Myocyte (in vitro differentiated cells): ENCODE measurements around the gene ZNF550. TPM values are rescaled to one million over a fixed set of nuclear protein-coding genes. Genes with fewer than 3 reads are reported as not detected.
"Not testable (repeated sequence)": the region's sequence is repeated elsewhere in the genome, so short reads cannot be mapped to it uniquely, and the experiment has no call there.

Experiments
- DNase-seq: peaks from one replicate; pipeline ENCODE4 v3.0.0-alpha.2; 2012; ENCODE audit warnings: low read depth
- total RNA-seq: library from RNA; depleted of rRNA; stranded (reverse); fragments of >200 nt; gene quantifications from 2 replicates; pipeline ENCODE4 v1.2.3, GENCODE V29; 2014

Gene ZNF550
- total RNA-seq, 1 donor from 2014 or later, result 9.9 TPM

DNA sequence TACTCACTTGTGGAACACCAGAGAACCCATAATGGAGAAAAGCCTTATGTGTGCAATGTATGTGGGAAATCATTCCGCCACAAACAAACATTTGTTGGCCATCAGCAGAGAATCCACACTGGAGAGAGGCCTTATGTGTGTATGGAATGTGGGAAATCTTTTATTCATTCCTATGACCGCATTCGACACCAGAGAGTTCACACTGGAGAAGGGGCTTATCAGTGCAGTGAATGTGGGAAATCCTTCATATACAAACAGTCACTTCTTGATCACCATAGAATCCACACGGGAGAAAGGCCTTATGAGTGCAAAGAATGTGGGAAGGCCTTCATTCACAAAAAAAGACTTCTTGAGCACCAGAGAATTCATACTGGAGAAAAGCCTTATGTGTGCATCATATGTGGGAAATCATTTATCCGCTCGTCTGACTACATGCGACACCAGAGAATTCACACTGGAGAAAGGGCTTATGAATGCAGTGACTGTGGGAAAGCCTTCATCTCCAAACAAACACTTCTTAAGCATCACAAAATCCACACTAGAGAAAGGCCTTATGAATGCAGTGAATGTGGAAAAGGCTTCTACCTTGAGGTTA is 21.6 kb downstream of the ZNF550 start:
- DNase-seq, result no peak

DNA sequence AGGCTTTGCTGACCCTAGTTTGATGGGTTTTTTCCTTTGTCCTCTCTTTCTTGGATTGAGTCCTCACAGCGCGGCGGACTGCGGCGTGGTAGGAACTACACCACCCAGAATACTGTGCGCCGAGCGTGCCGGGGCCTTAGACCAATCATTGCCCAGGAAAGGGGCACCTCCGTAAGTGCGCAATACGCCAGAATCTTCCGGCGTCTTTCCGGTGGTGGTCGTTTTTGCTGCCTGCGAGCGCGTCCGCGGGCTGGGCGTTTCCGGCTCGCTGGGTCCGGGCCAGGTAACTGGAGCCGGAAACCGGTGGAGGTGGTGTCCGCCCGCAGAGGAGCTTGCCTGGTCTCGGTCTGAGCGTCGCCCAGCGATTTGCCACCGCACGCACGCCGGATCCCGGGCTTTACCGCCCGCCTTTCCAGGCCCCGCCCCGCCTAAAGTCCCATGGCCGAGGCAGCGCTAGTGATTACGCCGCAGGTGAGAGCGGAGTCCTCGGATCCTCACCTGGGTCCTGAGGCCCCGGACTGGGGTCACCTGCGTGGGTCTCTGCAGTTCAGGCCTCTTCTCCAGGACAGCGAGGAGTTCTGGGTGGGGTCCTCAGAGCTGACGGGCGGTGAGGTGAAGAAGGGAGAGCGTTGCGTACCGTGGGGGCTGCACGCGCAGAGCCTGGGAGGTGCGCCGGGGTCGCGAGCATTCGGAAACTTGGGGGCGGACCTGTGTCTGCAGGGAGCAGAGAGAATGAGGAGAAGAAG is 32.4 kb downstream of the ZNF550 start, which contains the start of gene ZNF549:
ZNF549 (plus strand) TSS at position 221 of the 746 bp plus-strand sequence; CDS start at position 439, 218 bp downstream.
- DNase-seq, result peak; percentile 94

DNA sequence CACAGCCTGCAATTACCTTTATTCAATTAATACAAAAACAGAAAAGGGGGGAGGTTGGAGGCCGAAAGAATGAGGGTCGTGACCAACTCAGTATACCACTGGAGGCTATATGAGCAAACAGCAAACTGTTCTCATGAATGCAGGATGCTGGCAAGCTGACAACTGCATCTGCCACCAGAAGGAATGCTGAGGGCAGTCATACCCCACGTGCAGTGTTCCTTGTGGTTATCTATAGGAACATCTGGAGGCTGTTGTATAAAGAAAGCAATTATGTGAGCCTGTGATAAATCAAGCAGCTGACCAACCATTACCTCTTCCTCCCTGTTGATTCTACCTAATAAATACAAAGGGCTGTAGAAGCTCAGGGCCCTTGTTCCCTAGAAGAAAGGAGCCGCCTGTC is 41.6 kb downstream of the ZNF550 start:
- DNase-seq, result not testable (repeated sequence)

DNA sequence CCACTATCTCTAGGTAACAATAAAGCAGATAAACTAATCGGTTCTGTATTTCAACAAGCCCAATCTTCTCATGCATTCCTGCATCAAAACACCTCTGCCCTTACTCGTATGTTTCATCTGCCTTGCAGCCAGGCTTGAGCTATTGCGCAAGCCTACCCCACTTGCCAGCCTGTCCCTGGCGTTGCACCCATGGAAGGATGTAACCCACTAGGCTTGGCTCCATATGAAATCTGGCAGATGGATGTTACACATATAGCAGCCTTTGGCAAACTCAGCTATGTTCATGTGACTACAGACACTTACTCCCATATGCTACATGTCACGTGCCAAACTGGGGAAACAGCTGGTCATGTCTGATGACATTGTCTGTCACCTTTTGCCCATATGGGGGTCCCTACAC is 44.4 kb downstream of the ZNF550 start:
- DNase-seq, result no peak

DNA sequence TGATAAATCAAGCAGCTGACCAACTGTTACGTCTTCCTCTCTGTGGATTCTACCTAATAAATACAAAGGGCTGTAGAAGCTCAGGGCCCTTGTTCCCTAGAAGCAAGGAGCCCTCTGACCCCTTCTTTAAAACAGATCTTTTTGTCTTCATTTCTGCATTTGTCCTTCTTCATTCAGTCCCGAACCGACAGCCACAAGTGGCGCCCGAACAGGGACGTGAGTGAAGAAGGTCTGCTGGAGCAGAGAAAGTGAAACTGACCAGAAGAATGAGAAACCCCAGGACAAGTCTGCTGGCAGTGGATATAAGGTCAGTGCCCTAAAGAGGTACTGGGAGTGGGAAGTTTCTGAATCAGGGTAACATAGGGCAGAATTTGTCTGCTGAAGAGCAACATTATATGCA is 46.8 kb downstream of the ZNF550 start:
- peak; percentile 40 for DNase-seq

DNA sequence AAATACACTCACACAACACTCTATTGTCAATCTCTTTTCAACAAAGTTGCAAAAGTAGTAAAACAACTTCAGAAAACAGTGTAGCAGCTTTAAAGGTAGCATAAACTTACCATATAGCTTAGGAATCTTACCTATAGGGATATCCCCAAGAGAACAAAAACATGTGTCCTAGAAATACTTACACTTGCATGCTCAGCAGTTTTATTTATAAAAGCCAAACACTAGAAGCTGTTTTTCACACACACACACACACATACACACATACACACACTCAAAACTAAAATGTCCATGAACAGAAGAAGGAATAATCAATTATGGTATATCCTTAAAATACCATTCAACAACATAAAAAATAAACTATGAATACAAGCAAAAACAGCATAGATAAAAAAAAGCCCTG is 48.2 kb downstream of the ZNF550 start:
- no peak for DNase-seq

DNA sequence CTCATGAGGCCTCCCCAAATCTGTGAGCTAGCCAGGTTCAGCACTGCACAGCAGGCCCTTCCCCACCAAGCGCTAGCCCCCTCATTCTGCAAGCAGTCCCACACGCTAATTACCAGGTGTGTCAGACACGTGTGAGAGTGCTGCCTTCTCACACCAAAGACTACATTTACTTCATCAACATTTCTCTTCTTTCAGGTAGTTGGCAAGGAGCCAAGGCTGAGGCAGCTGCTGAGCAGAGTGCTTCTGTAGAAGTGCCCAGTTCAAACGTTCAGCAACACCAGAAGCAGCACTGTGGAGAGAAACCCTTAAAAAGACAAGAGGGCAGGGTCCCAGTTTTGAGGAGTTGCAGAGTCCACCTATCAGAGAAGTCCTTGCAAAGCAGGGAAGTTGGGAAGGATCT is 53.5 kb downstream of the ZNF550 start:
- DNase-seq, result no peak

DNA sequence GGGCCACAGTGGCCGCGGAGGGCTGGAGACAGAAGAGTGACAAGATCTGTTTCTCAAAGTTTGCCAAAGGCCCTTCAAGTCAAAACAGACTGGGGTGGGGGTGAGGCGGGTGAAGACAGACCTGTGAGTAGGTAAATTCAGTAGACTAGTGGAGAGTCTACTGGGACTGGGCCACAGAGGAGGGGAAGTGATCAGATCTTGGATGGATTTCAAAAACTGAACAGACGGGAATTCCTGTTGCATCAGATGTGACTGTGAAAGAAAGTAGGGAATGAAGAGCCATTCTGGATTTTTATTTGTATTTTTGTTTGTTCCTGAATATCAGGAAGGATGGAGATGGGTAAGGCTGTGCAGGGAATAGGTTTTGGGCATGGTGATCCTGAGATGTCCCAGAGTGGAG is 59.3 kb downstream of the ZNF550 start:
- DNase-seq, result peak; percentile 15

DNA sequence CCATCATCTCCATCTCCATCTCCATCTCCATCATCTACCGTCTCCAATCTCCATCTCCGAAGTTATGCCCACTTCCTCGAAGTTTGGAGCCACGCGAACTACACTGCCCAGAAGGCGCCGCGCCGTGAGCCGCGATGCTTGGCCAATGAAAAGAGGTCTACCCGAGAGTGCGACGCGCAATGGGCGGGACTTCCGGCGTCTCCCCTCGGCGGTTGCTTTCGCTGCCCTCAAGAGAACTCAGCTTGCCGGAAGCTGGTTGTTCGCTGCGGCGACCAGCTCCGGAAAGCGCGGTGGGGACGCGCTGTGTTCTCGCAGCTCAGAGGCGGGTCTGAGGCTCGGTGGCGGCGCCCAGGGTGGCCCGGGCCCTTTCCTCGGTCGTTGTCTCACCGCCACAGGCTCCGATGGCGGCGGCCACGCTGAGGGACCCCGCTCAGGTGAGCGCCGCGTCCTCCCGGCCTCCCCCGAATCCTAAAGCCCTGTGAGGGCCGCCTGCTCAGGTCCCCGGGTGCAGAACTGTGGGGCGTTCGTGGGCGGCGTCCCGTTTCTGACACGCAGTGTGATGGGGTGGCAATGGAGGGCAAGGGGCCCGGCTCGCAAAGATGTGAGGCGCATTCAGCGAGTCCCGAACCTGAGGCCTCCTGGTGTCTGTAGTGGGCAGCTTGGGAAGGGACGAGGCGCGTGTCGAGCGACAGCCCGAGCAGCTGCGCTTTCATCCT is 59.8 kb downstream of the ZNF550 start, which contains the start of gene ZNF773:
ZNF773 (plus strand) TSS at position 259 of the 716 bp plus-strand sequence; CDS start at position 402, 143 bp downstream.
- DNase-seq, result peak; percentile 95

DNA sequence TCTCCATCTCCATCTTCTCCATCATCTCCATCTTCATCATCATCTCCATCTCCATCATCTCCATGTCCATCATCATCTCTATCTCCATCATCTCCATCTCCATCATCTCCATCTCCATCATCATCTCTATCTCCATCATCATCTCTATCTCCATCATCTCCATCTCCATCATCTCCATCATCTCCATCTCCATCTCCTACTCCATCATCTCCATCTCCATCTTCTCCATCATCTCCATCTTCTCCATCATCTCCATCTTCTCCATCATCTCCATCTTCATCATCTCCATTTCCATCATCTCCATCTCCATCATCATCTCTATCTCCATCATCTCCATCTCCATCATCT is 60.4 kb downstream of the ZNF550 start:
- DNase-seq, result not testable (repeated sequence)

DNA sequence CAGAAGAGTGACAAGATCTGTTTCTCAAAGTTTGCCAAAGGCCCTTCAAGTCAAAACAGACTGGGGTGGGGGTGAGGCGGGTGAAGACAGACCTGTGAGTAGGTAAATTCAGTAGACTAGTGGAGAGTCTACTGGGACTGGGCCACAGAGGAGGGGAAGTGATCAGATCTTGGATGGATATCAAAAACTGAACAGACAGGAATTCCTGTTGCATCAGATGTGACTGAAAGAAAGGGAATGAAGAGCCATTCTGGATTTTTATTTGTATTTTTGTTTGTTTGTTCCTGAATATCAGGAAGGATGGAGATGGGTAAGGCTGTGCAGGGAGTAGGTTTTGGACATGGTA is 71.4 kb downstream of the ZNF550 start:
- DNase-seq, result not testable (repeated sequence)

DNA sequence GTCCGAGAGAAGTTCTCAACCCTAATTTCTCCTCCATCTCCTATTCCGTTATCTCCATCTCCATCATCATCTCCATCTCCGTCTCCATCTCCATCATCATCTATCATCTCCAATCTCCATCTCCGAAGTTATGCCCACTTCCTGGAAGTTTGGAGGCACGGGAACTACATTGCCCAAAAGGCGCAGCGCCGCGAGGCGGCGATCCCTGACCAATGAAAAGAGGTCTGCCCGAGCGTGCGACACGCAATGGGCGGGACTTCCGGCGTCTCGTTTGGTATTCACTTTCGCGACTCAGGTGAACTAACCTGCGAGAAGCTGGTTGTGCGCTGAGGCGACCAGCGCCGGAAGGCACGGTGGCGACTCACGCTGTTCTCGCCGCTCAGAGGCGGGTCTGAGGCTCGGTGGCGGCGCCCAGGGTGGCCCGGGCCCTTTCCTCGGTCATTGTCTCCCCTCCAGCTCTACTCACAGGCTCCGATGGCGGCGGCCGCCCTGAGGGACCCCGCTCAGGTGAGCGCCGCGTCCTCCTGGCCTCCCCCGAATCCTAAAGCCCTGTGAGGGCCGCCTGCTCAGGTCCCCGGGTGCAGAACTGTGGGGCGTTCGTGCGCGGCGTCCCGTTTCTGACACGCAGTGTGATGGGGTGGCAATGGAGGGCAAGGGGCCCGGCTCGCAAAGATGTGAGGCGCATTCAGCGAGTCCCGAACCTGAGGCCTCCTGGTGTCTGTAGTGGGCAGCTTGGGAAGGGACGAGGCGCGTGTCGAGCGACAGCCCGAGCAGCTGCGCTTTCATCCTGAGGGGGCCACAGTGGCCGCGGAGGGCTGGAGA is 72.0 kb downstream of the ZNF550 start, which contains the start of gene ZNF419:
ZNF419 (plus strand) TSS at position 274 of the 822 bp plus-strand sequence; CDS start at position 475, 201 bp downstream.
- DNase-seq, result peak; percentile 89

Other genes with a start within 250 kb of the ZNF550 start
- gene ZNF543, start 239.4 kb downstream of the ZNF550 start, total RNA-seq, result 8.6 and 12.5 TPM in 2 replicates
- 9.0 and 9.9 TPM in 2 replicates for gene ZNF304, start 208.6 kb downstream of the ZNF550 start, total RNA-seq
- 20.3 and 33.2 TPM in 2 replicates for gene TRAPPC2B, start 196.3 kb downstream of the ZNF550 start, total RNA-seq
- 3.0 and 4.1 TPM in 2 replicates for gene ZNF547, start 196.3 kb downstream of the ZNF550 start, total RNA-seq
- 15.8 and 17.3 TPM in 2 replicates for gene ZNF548, start 170.0 kb downstream of the ZNF550 start, total RNA-seq
- 5.2 and 9.8 TPM in 2 replicates for gene ZNF17, start 148.7 kb downstream of the ZNF550 start, total RNA-seq
- gene ZNF749, start 124.5 kb downstream of the ZNF550 start, total RNA-seq, result 3.4 and 5.4 TPM in 2 replicates
- gene VN1R1, start 102.7 kb downstream of the ZNF550 start, total RNA-seq, result 0.36 and 1.0 TPM in 2 replicates
- gene ZNF772, start 82.3 kb downstream of the ZNF550 start, total RNA-seq, result 22.8 and 33.6 TPM in 2 replicates
- 12.3 and 14.0 TPM in 2 replicates for gene ZNF419, start 72.1 kb downstream of the ZNF550 start, total RNA-seq
- gene ZNF773, start 59.9 kb downstream of the ZNF550 start, total RNA-seq, result 16.2 and 17.8 TPM in 2 replicates
- gene ZNF549, start 32.5 kb downstream of the ZNF550 start, total RNA-seq, result 4.8 and 5.8 TPM in 2 replicates
- gene ZNF416, start 19.0 kb upstream of the ZNF550 start, total RNA-seq, result 5.0 and 7.0 TPM in 2 replicates
- gene ZIK1, start 24.3 kb upstream of the ZNF550 start, total RNA-seq, result 1.8 and 3.9 TPM in 2 replicates
- gene ZNF530, start 40.0 kb upstream of the ZNF550 start, total RNA-seq, result 6.1 and 9.0 TPM in 2 replicates
- gene ZNF134, start 54.4 kb upstream of the ZNF550 start, total RNA-seq, result 27.0 and 28.0 TPM in 2 replicates
- 14.7 and 17.2 TPM in 2 replicates for gene ZNF211, start 73.3 kb upstream of the ZNF550 start, total RNA-seq
- 0.16 and 0.67 TPM in 2 replicates for gene ZSCAN4, start 109.1 kb upstream of the ZNF550 start, total RNA-seq
- 4.4 and 5.7 TPM in 2 replicates for gene ZNF551, start 122.1 kb upstream of the ZNF550 start, total RNA-seq
- gene ZNF154, start 149.3 kb upstream of the ZNF550 start, total RNA-seq, result 1.4 and 2.0 TPM in 2 replicates
- 4.3 and 7.0 TPM in 2 replicates for gene ZNF671, start 167.8 kb upstream of the ZNF550 start, total RNA-seq
- 15.0 and 15.4 TPM in 2 replicates for gene ZNF776, start 187.0 kb upstream of the ZNF550 start, total RNA-seq
- gene ZNF586, start 209.8 kb upstream of the ZNF550 start, total RNA-seq, result 18.8 and 20.5 TPM in 2 replicates